GM23338 (cell line): ENCODE data around the gene PHLDB3. TPM values are rescaled to one million over a fixed set of nuclear protein-coding genes. Genes with fewer than 3 reads are reported as not detected.

Source experiments
- ATAC-seq: fragments of 200-7000 bp; cut with Tn5 transposase; 3 replicates; pipeline ENCODE4 v1.9.1; 2020
- DNase-seq: peaks from one replicate; pipeline ENCODE4 v3.0.0-alpha.2; 2015; ENCODE audit warnings: low spot score
- H2AFZ ChIP-seq: fragments of 200-600 bp; sonication (generic); 2 replicates; pipeline ENCODE4 v1.8.0; 2016; ENCODE audit warnings: antibody characterized with exemption, mild to moderate bottlenecking, moderate library complexity
- H3F3A ChIP-seq: fragments of 200-600 bp; sonication (generic); replicated peaks from 2 replicates; pipeline ENCODE4 v1.8.0; 2017; ENCODE audit warnings: antibody characterized with exemption, mixed run types, low read depth
- H3K27ac ChIP-seq: fragments of 200-600 bp; sonication (generic); 2 replicates; pipeline ENCODE4 v1.6.1; 2016; ENCODE audit warnings: low read depth
- H3K27me3 ChIP-seq: fragments of 200-600 bp; sonication (generic); 2 replicates; pipeline ENCODE4 v1.8.0; 2016; ENCODE audit warnings: mild to moderate bottlenecking, mixed run types, moderate library complexity; ENCODE audit not compliant: insufficient read depth
- H3K36me3 ChIP-seq: fragments of 200-600 bp; sonication (generic); 2 replicates; pipeline ENCODE4 v1.8.0; 2016; ENCODE audit warnings: mild to moderate bottlenecking; ENCODE audit not compliant: insufficient read depth
- H3K4me1 ChIP-seq: fragments of 200-600 bp; sonication (generic); 2 replicates; pipeline ENCODE4 v1.8.0; 2016; ENCODE audit warnings: mild to moderate bottlenecking, moderate library complexity; ENCODE audit not compliant: insufficient read depth
- H3K4me2 ChIP-seq: fragments of 200-600 bp; sonication (generic); 2 replicates; pipeline ENCODE4 v1.7.1; 2017; ENCODE audit warnings: mixed run types
- H3K4me3 ChIP-seq: fragments of 200-600 bp; sonication (generic); 2 replicates; pipeline ENCODE4 v1.6.1; 2016; ENCODE audit warnings: mixed run types
- H3K79me2 ChIP-seq: fragments of 200-600 bp; sonication (generic); replicated peaks from 2 replicates; pipeline ENCODE4 v1.8.0; 2017; ENCODE audit warnings: mild to moderate bottlenecking; ENCODE audit not compliant: insufficient read depth
- H3K9me2 ChIP-seq: fragments of 200-600 bp; sonication (generic); 2 replicates; pipeline ENCODE4 v1.8.0; 2017; ENCODE audit not compliant: insufficient read depth
- H4K20me1 ChIP-seq: fragments of 200-600 bp; sonication (generic); replicated peaks from 2 replicates; pipeline ENCODE4 v1.8.0; 2017; ENCODE audit warnings: mild to moderate bottlenecking; ENCODE audit not compliant: insufficient read depth
- H3K27ac Mint-ChIP-seq: 2 replicates; pipeline ENCODE4 v1.8.0; 2020; ENCODE audit warnings: inconsistent platforms, mild to moderate bottlenecking, moderate library complexity, mixed read lengths
- H3K27me3 Mint-ChIP-seq: 3 replicates; pipeline ENCODE4 v1.8.0; 2022; ENCODE audit warnings: low read depth, mild to moderate bottlenecking, moderate library complexity, mixed read lengths, inconsistent platforms; ENCODE audit not compliant: insufficient read depth, poor library complexity
- H3K36me3 Mint-ChIP-seq: 3 replicates; pipeline ENCODE4 v1.8.0; 2021; ENCODE audit warnings: low read depth, mild to moderate bottlenecking, inconsistent platforms, moderate library complexity, mixed read lengths
- H3K4me1 Mint-ChIP-seq: 3 replicates; pipeline ENCODE4 v1.8.0; 2020; ENCODE audit warnings: mild to moderate bottlenecking, inconsistent platforms, mixed read lengths
- H3K4me3 Mint-ChIP-seq: 3 replicates; pipeline ENCODE4 v1.8.0; 2021; ENCODE audit warnings: moderate library complexity, mild to moderate bottlenecking, inconsistent platforms, mixed read lengths
- H3K9me3 Mint-ChIP-seq: 3 replicates; pipeline ENCODE4 v1.8.0; 2020; ENCODE audit warnings: moderate library complexity, mild to moderate bottlenecking, inconsistent platforms, mixed read lengths
- CREB1 ChIP-seq: fragments of 250-450 bp; sonication (Bioruptor Pico); IDR thresholded peaks from 2 replicates; pipeline ENCODE4 v1.5.0; 2020; ENCODE audit warnings: low read depth, mild to moderate bottlenecking, moderate library complexity
- CTCF ChIP-seq, 2 experiments: fragments of 200-600 bp in 1 of 2; sonication (generic) in 1 of 2; conservative IDR thresholded peaks; 2 replicates each; pipeline versions ENCODE4 v1.5.1 to v1.6.1; 2016 to 2017; ENCODE audit warnings: antibody characterized with exemption in 2 of 2, low read depth in 2 of 2, mild to moderate bottlenecking in 2 of 2, moderate library complexity in 1 of 2
- JUNB ChIP-seq: IDR thresholded peaks from one replicate; pipeline ENCODE4 v1.6.1; 2016; ENCODE audit warnings: antibody characterized with exemption; ENCODE audit not compliant: unreplicated experiment
- NANOG ChIP-seq: IDR thresholded peaks from 2 replicates; pipeline ENCODE4 v1.6.1; 2016; ENCODE audit warnings: antibody characterized with exemption, borderline replicate concordance
- POLR2AphosphoS5 ChIP-seq: IDR thresholded peaks from 2 replicates; pipeline ENCODE4 v1.6.1; 2016; ENCODE audit warnings: antibody characterized with exemption, low read depth
- REST ChIP-seq: IDR thresholded peaks from one replicate; pipeline ENCODE4 v1.6.1; 2018; ENCODE audit warnings: antibody characterized with exemption; ENCODE audit not compliant: unreplicated experiment
- ZNF114 ChIP-seq: fragments of 250-450 bp; sonication (Bioruptor Pico); IDR thresholded peaks from 2 replicates; pipeline ENCODE4 v1.5.0; 2020; ENCODE audit warnings: mild to moderate bottlenecking, moderate library complexity
- ZNF331 ChIP-seq: fragments of 250-450 bp; sonication (Bioruptor Pico); IDR thresholded peaks from 2 replicates; pipeline ENCODE4 v1.5.0; 2020; ENCODE audit warnings: low read depth, mild to moderate bottlenecking, moderate library complexity
- polyA plus RNA-seq: library from polyadenylated mRNA; unstranded; fragments of >200 nt; fragmentation: Nextera tagmentation; extraction: Ambion mirVana; gene quantifications from 2 replicates; pipeline ENCODE4 v1.2.1, GENCODE V29; 2016
- total RNA-seq: library from RNA; depleted of rRNA; stranded (reverse); fragments of >200 nt; shearing (Covaris generic); gene quantifications from 2 replicates; pipeline ENCODE4 v1.2.3, GENCODE V29; 2014

Gene PHLDB3
- total and polyA plus RNA-seq, 2 experiments from 2014 or later: 6.3 to 15.4 TPM

- no peak for TF ChIP-seq POLR2AphosphoS5
- no peak for TF ChIP-seq ZNF114 (CRISPR knock-in tag)
- no peak for TF ChIP-seq ZNF331 (CRISPR knock-in tag)
These were observed 18.4 kb upstream of the PHLDB3 start (continued) for GRCh38 chr19:43522929-43523328.

- H3K36me3 ChIP-seq: no peaks in the 10 kb centered on the region
- no peak overlapping the region for H3K4me3 Mint-ChIP-seq
- H3K4me1 ChIP-seq: no peaks in the 10 kb centered on the region
- H3K9me2 ChIP-seq: no peaks in the 10 kb centered on the region
- H3K9me3 Mint-ChIP-seq: no peaks in the 10 kb centered on the region
- no peak for TF ChIP-seq REST
- peak; percentile 91 to 98 for TF ChIP-seq CTCF (conservative IDR thresholded peaks at IDR 0.05; ENCODE audit: low read depth in 2 of 2)
- TF ChIP-seq NANOG: no peak
- TF ChIP-seq ZNF331 (CRISPR knock-in tag): no peak
- TF ChIP-seq JUNB: no peak
- TF ChIP-seq ZNF114 (CRISPR knock-in tag): no peak
- TF ChIP-seq CREB1 (CRISPR knock-in tag): no peak
- no peaks in the 10 kb centered on the region for H3K36me3 Mint-ChIP-seq
- H3F3A ChIP-seq: no peaks in the 10 kb centered on the region
- 0 out of 2 replicates have a peak overlapping the region, but pooled peaks have one; percentile 24 for H3K27ac ChIP-seq
- H4K20me1 ChIP-seq: no peaks in the 10 kb centered on the region; the same call in 1 of the 2 replicates
- DNase-seq (peak; percentile 96), ATAC-seq (peak; percentile 86)
- H2AFZ ChIP-seq: no peak overlapping the region
- H3K4me3 ChIP-seq: no peak overlapping the region
- H3K27me3 ChIP-seq: no peaks in the 10 kb centered on the region
- H3K4me1 Mint-ChIP-seq: peaks cover 4% of the 10 kb centered on the region; the same call in 2 of the 3 replicates
- no peak overlapping the region for H3K4me2 ChIP-seq
- peak overlapping the region; percentile 41; the same call in 1 of the 2 replicates for H3K27ac Mint-ChIP-seq
- H3K27me3 Mint-ChIP-seq: no peaks in the 10 kb centered on the region
- no peaks in the 10 kb centered on the region for H3K79me2 ChIP-seq
These were observed 15.0 kb upstream of the PHLDB3 start for GRCh38 chr19:43519436-43520088.
